ENCODE measurements around the gene ACSBG1. TPM values are rescaled to one million over a fixed set of nuclear protein-coding genes. Genes with fewer than 3 reads are reported as not detected.

Gene ACSBG1
- polyA plus RNA-seq, 1 donor (not counting 4 experiments of a cell fraction or from before 2014, with no cell fraction given): 0.01 TPM

DNA sequence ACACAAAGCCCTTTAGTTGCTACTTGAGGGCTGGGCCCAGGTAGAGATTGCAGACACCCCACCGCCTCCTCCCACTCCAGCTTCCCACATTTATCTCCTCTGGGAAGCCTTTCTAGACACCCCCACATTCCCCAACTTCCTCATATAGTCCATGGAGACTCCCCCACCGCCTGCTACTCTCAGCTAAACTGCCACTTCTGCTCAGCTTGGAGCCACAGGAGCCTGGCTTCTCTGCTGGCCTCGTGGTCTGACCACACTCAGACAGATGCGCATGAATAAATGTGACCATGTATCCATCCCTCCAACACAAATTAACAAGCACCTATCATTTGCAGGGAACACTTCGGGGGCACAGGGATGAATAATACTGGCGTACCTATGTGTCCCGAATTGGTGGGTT lies 10.5 kb upstream of the ACSBG1 start:
- H3K27ac ChIP-seq (ENCODE audit: control insufficient read depth, insufficient read depth, low read length): no peak overlapping the region
- no peaks in the 10 kb centered on the region for H3K27me3 ChIP-seq (ENCODE audit: control insufficient read depth, extremely low read depth, insufficient read depth, low read length)
- no peaks in the 10 kb centered on the region for H3K4me1 ChIP-seq (ENCODE audit: control insufficient read depth, extremely low read depth, insufficient read depth, low read length)
- no peak for TF ChIP-seq EZH2 (IDR thresholded peaks at IDR 0.05; ENCODE audit: low read length)
- TF ChIP-seq, protein P1, sequence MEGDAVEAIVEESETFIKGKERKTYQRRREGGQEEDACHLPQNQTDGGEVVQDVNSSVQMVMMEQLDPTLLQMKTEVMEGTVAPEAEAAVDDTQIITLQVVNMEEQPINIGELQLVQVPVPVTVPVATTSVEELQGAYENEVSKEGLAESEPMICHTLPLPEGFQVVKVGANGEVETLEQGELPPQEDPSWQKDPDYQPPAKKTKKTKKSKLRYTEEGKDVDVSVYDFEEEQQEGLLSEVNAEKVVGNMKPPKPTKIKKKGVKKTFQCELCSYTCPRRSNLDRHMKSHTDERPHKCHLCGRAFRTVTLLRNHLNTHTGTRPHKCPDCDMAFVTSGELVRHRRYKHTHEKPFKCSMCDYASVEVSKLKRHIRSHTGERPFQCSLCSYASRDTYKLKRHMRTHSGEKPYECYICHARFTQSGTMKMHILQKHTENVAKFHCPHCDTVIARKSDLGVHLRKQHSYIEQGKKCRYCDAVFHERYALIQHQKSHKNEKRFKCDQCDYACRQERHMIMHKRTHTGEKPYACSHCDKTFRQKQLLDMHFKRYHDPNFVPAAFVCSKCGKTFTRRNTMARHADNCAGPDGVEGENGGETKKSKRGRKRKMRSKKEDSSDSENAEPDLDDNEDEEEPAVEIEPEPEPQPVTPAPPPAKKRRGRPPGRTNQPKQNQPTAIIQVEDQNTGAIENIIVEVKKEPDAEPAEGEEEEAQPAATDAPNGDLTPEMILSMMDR (optimal IDR thresholded peaks at IDR 0.05 in 1 of 3, IDR thresholded peaks at IDR 0.05 in 1 of 3, conservative IDR thresholded peaks at IDR 0.05 in 1 of 3; ENCODE audit: extremely low read depth in 1 of 3, insufficient read depth in 2 of 3, low read length in 3 of 3): no peak
- no peaks in the 10 kb centered on the region for H3K79me2 ChIP-seq (ENCODE audit: control insufficient read depth, insufficient read depth, low read length)
- DNase-seq (ENCODE audit: low read depth, low spot score) (no peak), FAIRE-seq (no peak)
- no peak overlapping the region for H3K4me2 ChIP-seq (ENCODE audit: control insufficient read depth, extremely low read depth, insufficient read depth, low read depth, low read length)
- no peaks in the 10 kb centered on the region for H3K9me1 ChIP-seq (ENCODE audit: control insufficient read depth, extremely low read depth, insufficient read depth, low read length)
- H4K20me1 ChIP-seq (ENCODE audit: control insufficient read depth, extremely low read depth, insufficient read depth, low read length): no peaks in the 10 kb centered on the region
- H3K36me3 ChIP-seq (ENCODE audit: control insufficient read depth in 2 of 2, extremely low read depth in 1 of 2, insufficient read depth in 2 of 2, low read length in 2 of 2): no peaks in the 10 kb centered on the region
- H3K9me3 ChIP-seq (ENCODE audit: control insufficient read depth, low read depth, low read length): no peaks in the 10 kb centered on the region
- no peak overlapping the region for H3K4me3 ChIP-seq (ENCODE audit: control insufficient read depth in 2 of 3, extremely low read depth in 1 of 3, insufficient read depth in 2 of 3, low read depth in 1 of 3, low read length in 3 of 3)
- H3K9ac ChIP-seq (ENCODE audit: control insufficient read depth, extremely low read depth, insufficient read depth, low read length): no peak overlapping the region
- dilution Hi-C loops (cut with MboI; ENCODE audit: extremely low pct_ligation_motif_present, low sequenced_read_pairs): no loop called here
- no peak overlapping the region for H2AFZ ChIP-seq (ENCODE audit: control insufficient read depth, low read length)

DNA sequence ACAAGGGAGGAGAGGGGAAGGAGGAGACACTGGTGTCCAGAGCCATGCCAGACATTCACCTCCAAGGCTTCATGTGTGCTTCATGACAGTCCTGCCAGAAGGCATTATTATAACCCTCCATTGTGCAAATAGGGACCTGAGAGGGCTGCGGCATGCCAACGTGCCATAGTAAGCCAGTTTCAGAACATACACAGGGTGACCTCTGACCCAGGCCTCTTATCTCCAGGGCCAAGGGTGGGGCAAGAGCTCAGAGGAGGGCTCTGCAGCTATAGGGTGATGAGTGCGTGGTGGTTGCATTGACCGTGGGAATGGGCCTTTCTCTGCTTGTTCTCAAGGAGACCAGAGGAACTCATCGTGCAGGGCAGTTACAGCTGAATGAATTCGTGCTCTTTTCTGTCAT lies 9.7 kb upstream of the ACSBG1 start:
- no peak for DNase-seq (ENCODE audit: low read depth, low spot score)
- Histone ChIP-seq H3K9ac (ENCODE audit: control insufficient read depth, extremely low read depth, insufficient read depth, low read length) (no peak overlapping the region), H3K9me3 (ENCODE audit: control insufficient read depth, low read depth, low read length) (no peaks in the 10 kb centered on the region), H3K4me3 (ENCODE audit: control insufficient read depth in 2 of 3, extremely low read depth in 1 of 3, insufficient read depth in 2 of 3, low read depth in 1 of 3, low read length in 3 of 3) (no peak overlapping the region), H3K36me3 (ENCODE audit: control insufficient read depth in 2 of 2, extremely low read depth in 1 of 2, insufficient read depth in 2 of 2, low read length in 2 of 2) (no peaks in the 10 kb centered on the region), H4K20me1 (ENCODE audit: control insufficient read depth, extremely low read depth, insufficient read depth, low read length) (no peaks in the 10 kb centered on the region), H2AFZ (ENCODE audit: control insufficient read depth, low read length) (no peak overlapping the region), H3K27ac (ENCODE audit: control insufficient read depth, insufficient read depth, low read length) (no peak overlapping the region), H3K4me1 (ENCODE audit: control insufficient read depth, extremely low read depth, insufficient read depth, low read length) (no peaks in the 10 kb centered on the region), H3K27me3 (ENCODE audit: control insufficient read depth, extremely low read depth, insufficient read depth, low read length) (no peaks in the 10 kb centered on the region), H3K79me2 (ENCODE audit: control insufficient read depth, insufficient read depth, low read length) (no peaks in the 10 kb centered on the region), H3K9me1 (ENCODE audit: control insufficient read depth, extremely low read depth, insufficient read depth, low read length) (no peaks in the 10 kb centered on the region), H3K4me2 (ENCODE audit: control insufficient read depth, extremely low read depth, insufficient read depth, low read depth, low read length) (no peak overlapping the region)
- no peak for FAIRE-seq
- TF ChIP-seq, protein P1 (optimal IDR thresholded peaks at IDR 0.05 in 1 of 3, IDR thresholded peaks at IDR 0.05 in 1 of 3, conservative IDR thresholded peaks at IDR 0.05 in 1 of 3; ENCODE audit: extremely low read depth in 1 of 3, insufficient read depth in 2 of 3, low read length in 3 of 3): no peak
- TF ChIP-seq EZH2 (IDR thresholded peaks at IDR 0.05; ENCODE audit: low read length): no peak
- dilution Hi-C loops (cut with MboI; ENCODE audit: extremely low pct_ligation_motif_present, low sequenced_read_pairs): no loop called here

All from keratinocyte (primary cell).